Thyroid gland (tissue), 4 donors: ENCODE data around the gene SUCLG2.

Source experiments
- CTCF ChIP-seq, 6 experiments: fragments of 200-600 bp in 3 of 6; fragments of 450-650 bp in 3 of 6; sonication (generic) in 3 of 6; IDR thresholded peaks; one replicate each; pipeline ENCODE4 v1.5.1; 2016 to 2019; ENCODE audit warnings: antibody characterized with exemption in 6 of 6, mild to moderate bottlenecking in 2 of 6, inconsistent platforms in 1 of 6, moderate library complexity in 1 of 6
- POLR2A ChIP-seq, 2 donors: fragments of 450-650 bp; IDR thresholded peaks; one replicate each; pipeline ENCODE4 v1.6.1; 2017; ENCODE audit warnings: antibody characterized with exemption in 2 of 2, mild to moderate bottlenecking in 2 of 2, moderate library complexity in 1 of 2

GRCh38 chr3:67462187-67462586 lies 192.2 kb downstream of the SUCLG2 start:
- no peak for TF ChIP-seq CTCF (IDR thresholded peaks at IDR 0.05)
- no peak for TF ChIP-seq POLR2A (IDR thresholded peaks at IDR 0.05)
